Retina (tissue), 1 donor: ENCODE results near the gene SNX17.

Experiments
- DNase-seq: peaks from one replicate; pipeline ENCODE4 v3.0.0-alpha.2; 2016

SNX17 gene

DNA sequence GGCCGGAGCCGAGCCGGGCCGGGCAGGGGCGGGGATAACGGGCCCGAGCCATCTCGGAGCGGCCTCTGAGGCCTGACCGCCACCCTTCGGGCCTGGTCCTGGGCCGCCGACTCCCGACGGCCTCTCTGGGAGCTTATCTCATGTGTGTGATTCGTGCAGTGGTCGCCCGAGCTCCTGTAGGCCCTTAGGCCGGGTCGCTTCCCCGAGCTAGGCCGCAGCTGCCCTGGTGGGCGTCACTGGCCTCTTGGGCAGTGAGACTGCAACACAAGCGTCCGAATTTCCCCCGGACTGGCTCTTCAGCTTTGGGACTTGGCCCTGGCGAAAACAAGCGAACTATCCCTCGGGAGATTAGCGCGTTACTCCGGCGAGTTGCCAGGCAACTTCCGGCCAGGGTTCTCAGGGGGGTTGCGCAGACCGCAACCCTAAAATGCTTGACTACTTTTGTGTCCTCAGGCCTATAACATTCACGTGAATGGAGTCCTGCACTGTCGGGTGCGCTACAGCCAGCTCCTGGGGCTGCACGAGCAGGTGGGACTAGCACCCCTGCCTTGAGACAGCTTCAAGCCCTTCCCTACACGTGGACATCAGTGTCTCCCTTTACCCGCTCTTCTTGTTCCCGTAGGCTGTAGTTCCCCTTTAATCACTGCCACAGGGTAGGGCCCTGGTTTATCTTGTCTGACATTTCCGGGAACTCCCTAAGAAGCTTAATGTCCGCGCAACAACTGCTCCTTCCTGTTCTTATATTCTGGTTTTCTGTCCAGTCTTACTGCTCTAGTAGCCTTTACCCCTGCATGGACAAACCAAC lies 602 bp downstream of the SNX17 start:
- no peak for DNase-seq

DNA sequence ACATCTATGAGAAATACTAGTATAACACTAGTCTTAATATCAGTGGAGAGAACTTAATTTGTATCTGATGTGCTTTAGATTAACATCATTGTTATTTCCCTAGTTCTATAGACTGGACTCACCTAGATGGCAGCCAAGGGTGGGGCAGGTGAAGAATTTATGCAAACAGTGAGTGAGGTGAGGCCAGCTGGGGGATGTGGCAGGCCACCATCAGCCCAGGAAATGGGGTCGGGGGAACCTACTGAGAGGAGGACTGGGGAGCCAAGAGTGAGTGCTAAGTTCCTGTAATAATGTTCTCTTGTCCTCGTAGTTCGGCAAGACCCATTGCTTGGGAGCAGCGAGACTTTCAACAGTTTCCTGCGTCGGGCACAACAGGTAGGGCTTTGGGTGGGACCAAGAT lies 2.5 kb downstream of the SNX17 start:
- DNase-seq = no peak

DNA sequence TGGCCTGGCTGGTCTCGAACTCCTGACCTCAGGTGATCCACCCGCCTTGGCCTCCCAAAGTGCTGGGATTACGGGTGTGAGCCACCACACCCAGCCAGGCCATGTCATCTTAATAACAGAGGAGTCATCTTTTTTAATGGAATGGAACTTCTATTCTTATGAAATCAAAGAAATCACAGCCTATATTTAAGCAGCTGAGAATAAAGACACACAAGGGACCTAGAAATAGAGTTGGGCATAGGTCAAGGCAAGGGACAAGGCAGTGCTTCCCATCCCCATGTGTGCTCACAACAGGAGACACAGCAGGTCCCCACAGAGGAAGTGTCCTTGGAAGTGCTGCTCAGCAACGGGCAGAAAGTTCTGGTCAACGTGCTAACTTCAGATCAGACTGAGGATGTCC lies 3.2 kb downstream of the SNX17 start:
- no peak for DNase-seq

DNA sequence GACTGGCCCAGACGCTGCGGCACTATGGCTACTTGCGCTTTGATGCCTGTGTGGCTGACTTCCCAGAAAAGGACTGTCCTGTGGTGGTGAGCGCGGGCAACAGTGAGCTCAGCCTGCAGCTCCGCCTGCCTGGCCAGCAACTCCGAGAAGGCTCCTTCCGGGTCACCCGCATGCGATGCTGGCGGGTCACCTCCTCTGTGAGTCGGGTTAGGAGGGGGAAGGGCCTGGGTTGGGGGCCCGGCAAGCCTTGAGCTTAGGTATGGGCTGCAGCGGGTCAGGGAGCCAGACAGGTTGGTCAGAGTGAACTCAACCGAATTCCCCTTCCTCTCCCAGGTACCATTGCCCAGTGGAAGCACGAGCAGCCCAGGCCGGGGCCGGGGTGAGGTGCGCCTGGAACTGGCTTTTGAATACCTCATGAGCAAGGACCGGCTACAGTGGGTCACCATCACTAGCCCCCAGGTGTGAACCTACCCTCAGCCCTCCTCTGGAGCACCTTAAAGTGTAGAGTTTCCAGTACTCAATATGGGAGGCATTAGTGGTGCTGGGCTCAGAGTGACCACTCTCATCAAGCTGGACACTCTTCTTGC lies 5.2 kb downstream of the SNX17 start:
- DNase-seq = no peak

DNA sequence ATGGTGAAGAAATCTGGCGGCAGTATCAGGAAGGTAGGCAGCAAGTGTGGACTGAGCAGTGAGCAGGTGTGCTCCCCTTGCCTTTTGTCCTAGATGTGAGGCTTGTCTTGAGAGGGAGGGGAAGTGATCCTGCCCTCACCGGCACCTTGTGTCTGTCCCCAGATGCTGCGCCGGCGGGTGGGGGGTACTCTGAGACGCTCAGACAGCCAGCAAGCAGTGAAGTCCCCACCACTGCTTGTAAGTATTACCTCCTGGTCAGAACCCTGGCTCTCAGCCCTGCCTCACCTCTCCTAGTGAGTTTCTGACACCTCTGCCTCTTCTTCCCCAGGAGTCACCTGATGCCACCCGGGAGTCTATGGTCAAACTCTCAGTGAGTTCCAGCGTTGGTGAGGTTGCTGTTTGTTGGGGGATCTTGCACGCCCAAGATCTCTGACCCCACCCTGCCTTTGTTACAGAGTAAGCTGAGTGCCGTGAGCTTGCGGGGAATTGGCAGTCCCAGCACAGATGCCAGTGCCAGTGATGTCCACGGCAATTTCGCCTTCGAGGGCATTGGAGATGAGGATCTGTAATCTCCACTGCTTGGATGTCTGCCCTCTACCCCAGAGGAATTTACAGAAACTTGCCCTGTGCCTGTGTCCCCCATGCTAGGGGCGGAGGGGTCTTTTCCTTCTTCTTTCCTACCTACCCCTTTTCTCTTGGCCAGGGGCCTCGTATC lies 5.9 kb downstream of the SNX17 start:
- DNase-seq = no peak

DNA sequence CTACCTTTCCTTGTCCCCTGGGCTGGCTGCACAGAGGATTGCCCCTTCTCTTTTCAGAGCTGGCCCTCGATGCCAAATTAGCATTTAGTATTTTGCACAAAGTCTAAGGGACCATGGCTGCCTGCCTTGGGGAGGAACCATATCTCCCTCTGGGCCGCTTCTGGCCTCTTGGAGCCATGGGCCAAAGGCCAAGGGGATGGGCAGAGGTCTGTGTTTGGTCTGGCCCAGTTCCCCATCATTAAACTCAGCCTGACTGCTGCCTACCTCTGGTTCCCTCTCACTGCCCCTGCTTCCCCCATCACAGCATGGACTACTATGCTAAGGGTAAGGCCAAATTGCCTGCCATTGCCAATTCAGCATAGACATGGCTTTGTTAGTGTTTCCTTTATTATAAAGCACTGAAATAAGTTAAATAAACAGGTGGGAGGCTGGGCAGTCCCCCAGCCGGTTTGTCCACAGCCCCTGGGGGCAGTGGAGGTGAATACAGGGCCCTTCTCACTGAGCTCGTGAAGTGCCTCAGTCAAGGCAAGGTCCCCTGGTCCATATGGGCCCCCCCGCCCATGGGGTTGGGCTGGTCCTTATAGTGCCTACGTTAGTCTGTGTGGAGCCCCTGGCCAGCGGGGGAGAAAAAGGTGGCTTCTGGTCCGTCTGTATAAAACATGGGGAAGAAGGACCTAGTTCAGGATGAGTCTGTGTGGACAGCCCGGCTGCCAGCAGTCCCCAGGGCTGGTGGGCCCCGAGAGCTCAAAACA lies 6.6 kb downstream of the SNX17 start:
- no peak for DNase-seq

DNA sequence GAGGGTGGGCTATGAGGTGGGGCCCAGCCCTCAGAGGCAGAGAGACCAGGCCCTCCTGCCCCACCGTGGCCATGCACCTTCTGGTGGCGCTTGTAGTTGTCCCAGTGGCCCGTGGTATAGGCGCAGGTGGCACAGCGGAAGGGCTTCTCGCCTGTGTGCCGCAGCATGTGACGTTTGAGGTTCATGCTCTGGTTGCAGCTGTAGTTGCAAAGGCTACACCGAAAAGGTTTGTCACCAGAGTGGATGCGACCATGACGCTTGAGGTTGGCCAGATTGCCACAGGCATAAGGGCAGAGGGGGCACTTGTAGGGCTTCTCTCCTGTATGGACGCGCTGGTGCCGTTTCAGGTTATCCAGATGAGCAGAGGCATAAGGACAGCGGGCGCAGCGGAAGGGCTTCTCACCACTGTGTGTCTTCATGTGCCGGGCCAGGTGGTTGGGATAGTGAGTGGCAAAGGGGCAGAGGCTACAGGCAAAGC lies 7.2 kb downstream of the SNX17 start:
- no peak for DNase-seq

DNA sequence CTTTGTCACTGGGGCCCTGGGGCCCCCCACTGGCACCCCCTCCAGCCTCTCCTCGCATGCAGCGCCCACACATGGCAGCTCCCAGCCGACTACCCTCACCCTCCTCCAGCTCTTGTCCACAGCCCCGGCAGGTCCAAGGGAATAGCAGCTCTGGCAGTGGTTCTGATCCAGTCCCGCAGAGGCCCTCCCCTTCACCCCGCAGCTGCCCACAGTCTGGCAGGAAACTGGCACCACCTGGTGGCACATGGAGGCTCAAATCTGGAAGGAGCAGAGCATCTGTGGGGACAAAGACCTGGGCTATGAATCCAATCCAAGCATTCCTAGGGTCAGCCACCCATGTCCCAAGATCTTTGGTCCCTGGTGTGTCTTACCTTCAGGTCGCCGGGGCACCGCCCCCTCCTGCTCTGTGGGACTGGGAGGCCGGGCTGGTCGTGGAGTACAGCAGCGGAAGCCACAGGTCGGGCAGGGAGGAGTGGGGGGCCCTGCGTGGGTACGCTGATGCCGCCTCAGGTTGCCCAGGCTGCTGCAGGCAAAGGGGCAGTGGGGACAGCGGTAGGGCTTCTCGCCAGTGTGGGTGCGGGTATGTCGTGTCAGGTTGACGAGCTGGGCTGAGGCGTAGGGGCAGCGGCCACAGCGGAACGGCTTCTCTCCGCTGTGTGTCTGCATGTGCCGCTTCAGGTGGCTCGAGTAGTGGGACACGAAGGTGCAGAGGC lies 7.8 kb downstream of the SNX17 start:
- DNase-seq = no peak

DNA sequence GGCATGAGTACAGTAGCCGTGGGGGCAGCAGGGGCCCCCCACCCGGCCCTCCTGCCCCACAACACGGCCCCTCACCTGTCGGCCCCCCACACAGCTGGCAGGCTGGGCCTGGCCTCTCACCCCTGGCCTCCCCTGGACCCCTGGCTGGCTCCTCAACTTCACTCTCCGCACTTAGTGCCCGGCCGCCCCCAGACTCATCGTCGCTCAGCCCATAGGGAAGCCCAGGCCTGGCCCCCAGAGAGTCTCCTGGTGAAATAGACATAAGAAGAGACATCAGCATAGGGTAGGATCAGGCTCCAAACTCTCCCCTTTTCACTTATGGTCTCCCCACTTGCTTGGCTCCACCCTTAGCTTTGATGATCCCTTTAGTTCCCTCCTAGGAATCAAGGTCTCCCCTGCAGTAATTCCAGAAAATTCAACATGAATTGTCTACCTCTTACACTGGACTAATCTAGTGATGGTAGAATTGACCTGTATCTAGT lies 8.4 kb downstream of the SNX17 start:
- DNase-seq = no peak

DNA sequence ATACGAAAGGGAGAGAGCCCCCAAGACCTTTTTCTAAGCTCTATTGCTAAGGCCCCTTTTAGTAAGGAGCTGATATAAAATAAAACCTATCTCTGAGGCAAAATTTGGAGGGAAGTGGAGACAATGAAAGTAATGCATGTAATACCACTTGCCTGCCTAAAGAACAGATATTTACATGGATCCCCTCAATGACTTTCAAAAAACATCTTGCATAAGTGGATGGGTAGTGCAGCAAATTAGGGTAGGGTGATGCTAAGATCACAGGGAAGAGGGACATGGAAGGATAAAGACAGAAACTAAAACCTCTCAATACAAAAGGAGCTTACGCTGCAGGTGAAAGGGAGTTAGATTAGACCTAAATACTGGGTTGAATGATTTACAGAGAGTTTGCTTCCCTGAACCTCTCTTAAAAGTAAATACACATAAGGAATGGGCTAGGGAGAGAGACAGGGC lies 9.0 kb downstream of the SNX17 start:
- no peak for DNase-seq

DNA sequence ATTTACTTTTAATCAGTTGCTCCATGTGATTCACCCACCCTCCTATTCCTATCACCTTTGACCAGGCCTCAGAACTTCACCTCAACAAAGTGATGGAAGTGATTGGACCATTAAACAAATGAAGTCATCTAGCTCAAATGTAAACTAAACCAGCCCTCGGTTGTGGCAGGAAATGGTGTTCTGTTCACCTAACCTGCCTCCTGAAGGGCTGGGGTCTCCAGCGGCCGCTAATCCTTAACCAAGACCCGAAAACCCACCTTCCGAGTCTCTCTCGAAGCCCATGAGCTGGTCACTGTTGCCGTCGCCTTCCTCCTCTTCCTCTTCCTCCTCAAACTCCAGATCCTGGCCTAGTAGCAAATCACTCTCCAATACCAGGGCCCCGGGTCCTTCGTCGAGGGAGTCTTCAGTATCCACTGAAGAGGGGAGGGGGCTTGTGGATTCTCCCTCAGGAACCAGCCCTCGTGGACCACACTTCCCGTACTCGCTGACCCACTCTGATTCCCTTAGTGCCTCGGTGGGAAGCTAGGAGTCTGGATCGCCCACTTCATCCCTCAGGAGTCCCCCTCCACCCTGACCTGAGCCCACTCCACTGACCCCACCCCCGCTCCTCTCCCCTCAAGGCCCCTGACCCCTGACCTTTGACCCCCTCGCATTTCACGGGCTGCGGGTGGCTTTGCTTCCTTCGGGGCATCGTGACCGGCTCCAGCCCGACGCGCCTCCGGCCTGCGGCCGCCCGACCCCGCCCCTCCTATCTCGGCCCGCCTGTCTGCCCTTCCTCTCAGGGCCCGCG lies 9.6 kb downstream of the SNX17 start:
- peak; percentile 60 for DNase-seq

DNA sequence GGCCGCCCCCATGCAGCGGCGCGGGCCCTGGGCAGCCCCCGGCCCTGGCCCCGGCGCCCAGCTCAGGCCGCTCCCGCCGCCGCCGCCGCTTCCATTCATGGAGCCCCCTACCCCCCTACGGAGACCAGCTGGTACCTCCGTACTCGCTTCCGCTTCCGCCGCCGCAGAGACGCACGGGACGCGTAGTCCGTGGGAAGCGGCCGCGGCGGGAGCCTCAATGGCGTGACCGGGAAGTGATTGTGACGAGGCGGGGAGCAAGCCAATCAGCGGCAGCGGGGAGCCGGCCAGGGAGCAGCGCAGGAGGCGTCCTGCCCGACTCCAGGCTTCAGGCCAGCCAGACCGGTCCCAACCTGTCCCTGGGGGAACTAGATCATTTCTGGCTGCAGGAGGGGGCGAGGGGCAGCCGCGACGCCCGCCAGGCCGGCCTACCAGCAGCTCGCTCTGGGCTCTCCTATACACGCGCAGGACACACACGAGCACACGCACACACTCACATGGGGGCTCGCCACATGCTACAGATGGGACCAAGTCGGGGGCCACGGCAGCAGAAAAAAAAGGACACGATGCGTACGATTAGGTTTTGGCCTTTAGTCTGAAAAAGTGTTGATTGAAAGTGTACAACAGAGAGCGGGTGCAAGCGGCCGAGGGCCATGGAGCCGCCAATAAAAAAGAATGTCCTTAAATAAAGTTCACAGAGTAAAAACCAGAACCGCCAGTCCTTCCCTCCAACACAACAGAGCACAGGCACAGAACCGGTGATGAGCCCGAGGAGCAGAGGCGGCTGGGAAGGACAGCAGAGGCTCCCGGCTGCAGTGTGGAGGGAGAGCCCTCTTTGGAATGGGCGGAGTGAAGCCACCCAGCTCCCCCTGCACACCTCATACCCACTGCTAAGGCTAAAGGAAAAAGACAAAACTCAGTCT lies 10.5 kb downstream of the SNX17 start, which contains the start of gene ZNF513:
Gene ZNF513, minus strand, starts transcription at position 109 of the 920 bp plus-strand sequence. CDS start 208 bp downstream, outside the sequence.
- DNase-seq = peak; percentile 94

DNA sequence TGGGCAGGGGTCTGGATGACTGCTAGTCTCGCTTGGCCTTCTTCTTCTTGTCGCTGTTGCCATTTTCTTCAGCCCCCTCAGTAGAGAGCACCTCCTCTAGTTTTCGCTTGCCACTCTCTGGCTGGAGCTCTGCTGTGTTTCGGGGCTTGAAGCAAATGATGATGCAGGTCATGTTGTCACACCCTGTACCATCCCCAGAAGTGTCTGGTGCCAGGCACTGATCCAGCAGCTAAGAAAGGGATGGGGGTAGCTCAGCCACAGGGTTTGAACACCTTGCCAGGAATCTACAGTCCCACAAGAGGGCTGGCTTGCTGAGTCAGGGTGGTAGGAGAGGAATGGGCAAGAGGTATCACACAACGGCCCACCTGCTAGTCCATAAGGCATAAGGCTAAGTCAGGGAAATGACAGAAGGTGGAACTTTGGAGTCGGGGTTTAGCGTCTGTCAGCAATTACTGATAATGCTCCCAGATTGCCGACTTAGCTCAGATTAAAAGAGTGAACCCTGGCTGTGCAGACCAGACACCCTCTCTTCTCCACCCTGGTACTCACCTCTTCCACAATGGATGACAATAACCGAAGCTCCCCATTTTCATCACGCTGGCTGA lies 11.3 kb downstream of the SNX17 start:
- no peak for DNase-seq

DNA sequence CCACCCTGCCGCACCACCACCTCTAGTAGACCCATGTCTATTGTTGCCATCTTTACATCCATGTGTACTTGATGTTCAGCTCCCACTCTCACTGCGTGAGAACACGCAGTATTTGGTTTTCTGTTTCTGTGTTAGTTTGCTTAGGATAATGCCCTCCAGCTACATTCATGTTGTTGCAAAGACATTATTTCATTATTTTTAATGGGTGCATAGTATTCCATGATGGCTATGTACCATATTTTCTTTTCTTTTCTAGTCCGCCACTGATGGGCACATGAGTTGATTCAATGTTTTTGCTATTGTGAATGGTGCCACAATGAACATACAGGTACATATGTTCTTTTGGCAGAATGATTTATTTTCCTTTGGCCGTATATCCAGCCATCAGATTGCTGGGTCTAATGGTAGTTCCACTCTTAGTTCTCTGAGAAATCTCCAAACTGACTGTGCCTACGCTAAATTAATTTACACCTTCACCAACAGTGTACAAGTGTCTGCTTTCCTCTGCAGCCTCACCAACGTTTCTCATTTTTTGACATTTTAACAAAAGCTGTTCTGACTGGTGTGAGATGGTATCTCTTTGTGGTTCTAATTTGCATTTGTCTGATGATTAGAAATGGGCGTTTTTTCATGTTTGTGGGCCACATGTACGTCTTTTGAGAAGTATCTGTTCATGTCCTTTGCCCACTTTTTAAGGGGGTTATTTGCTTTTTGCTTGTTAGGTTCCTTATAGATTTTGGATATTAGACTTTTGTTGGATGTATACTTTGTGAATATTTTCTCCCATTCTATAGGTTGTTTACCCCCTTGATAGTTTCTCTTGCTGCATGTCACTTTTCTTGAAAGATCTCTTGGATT lies 20.6 kb downstream of the SNX17 start:
- DNase-seq = no peak

DNA sequence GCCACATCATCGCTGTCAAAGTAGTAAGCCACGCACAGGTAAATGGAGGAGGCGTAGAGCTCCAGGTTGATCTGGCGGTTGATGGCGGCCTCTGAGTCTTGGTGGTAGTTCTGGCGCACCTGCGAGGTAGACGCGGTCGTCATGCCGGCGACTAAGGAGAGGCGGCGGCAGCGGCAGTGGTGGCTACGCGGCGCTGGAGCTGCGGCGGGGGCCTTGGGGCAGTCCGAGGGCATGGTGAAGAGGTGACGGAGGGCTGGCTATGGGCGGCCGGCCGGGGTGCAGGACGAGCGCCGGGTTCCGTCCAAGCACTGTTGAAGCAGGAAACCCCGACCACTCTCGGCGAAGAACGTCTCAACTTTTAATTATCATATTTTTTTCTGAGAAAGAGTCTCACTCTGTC lies 22.8 kb downstream of the SNX17 start:
- no peak for DNase-seq

DNA sequence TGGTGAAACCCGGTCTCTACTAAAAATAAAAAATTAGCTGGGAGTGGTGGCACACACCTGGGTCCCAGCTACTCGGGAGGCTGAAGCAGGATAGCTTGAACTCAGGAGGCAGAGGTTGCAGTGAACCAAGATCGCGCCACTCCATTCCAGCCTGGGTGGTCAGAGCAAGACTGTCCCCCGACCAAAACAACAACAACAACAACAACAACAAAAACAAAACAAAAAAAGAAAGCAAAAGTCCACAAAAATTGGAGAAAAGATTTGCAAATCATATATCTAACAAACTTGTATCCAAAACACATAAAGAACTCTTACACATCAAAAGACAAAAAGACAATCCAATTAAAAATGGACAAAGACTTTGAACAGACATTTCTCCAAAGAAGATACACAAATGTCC lies 28.5 kb downstream of the SNX17 start:
- DNase-seq = no peak

DNA sequence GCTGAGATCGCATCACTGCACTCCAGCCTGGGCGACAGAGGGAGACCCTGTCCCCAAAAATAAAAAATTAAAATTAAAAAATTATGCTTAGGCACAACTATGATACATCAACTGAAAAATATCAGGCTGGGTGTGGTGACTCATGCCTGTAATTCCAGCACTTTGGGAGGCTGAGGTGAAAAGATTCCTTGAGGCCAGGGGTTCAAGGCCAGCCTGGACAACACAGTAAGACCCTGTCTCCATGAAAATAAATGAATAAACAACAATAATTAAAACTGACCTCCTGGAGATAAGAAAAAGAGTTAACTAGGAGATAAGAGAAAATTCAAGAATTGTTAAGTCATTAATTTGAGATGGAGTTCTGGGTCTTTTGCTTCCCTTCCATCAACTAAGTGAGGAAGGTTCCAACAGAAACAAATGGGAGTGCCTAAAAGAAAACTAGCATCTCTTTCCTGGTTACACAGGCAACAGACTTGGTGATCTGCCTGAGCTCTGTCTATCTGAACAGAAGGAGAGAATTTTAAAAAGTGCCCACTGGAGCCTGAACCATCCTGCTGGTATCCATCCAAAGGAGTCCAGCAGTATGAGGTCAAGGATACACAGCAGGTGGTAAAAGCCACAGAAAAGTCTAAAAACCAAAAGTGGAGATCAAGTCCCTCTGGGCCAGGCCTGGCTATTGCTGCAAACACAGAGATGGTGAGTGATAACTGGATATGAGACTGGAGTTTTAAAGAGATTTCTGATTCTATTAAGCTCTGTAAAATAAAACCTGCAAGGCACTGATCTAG lies 30.1 kb downstream of the SNX17 start:
- DNase-seq = no peak
